ENCODE results near the gene KCNK6.

KCNK6 gene

GRCh38 chr19:38298821-38299680, 20.6 kb upstream of the KCNK6 start:
- Histone ChIP-seq H3K9ac (ENCODE audit: low read depth, low read length) (no peak overlapping the region), H3K36me3 (ENCODE audit: insufficient read depth, low read length) (peaks cover 5% of the 10 kb centered on the region; the same call in 1 of the 2 replicates), H3K27ac (ENCODE audit: low read depth, low read length) (no peak overlapping the region), H3K27me3 (ENCODE audit: insufficient read depth, low read length) (no peaks in the 10 kb centered on the region), H3K9me3 (ENCODE audit: insufficient read depth, low read depth, low read length) (no peaks in the 10 kb centered on the region), H3K4me1 (ENCODE audit: insufficient read depth, low read length) (peaks cover 9% of the 10 kb centered on the region; the same call in 1 of the 2 replicates), H3K4me3 (ENCODE audit: low read length) (no peak overlapping the region)
- WGBS: 86% methylated on average over 11 of the region's 11 CpGs

GRCh38 chr19:38303517-38304351, 15.9 kb upstream of the KCNK6 start, which contains the start of gene C19orf33:
C19orf33 (plus strand) TSS chr19:38304251; CDS start chr19:38304262, 11 bp downstream.
- Histone ChIP-seq H3K9me3 (ENCODE audit: insufficient read depth, low read depth, low read length) (no peaks in the 10 kb centered on the region), H3K27ac (ENCODE audit: low read depth, low read length) (peak within 1 kb of the TSS; percentile 63; the same call in 1 of the 2 replicates), H3K36me3 (ENCODE audit: insufficient read depth, low read length) (peaks cover 14% of the 10 kb centered on the region), H3K4me1 (ENCODE audit: insufficient read depth, low read length) (peaks cover 22% of the 10 kb centered on the region), H3K9ac (ENCODE audit: low read depth, low read length) (peak within 1 kb of the TSS; percentile 55), H3K27me3 (ENCODE audit: insufficient read depth, low read length) (no peaks in the 10 kb centered on the region), H3K4me3 (ENCODE audit: low read length) (peak within 1 kb of the TSS; percentile 43)
- WGBS: 77% methylated on average over 28 of the region's 28 CpGs

- Histone ChIP-seq H3K9ac (ENCODE audit: low read depth, low read length) (peak overlapping the region; percentile 55), H3K36me3 (ENCODE audit: insufficient read depth, low read length) (peaks cover 17% of the 10 kb centered on the region), H3K4me1 (ENCODE audit: insufficient read depth, low read length) (peaks cover 22% of the 10 kb centered on the region), H3K9me3 (ENCODE audit: insufficient read depth, low read depth, low read length) (no peaks in the 10 kb centered on the region), H3K27ac (ENCODE audit: low read depth, low read length) (peak overlapping the region; percentile 63; the same call in 1 of the 2 replicates), H3K4me3 (ENCODE audit: low read length) (peak overlapping the region; percentile 43), H3K27me3 (ENCODE audit: insufficient read depth, low read length) (no peaks in the 10 kb centered on the region)
- WGBS: 73% methylated on average over 27 of the region's 27 CpGs
These were observed 15.2 kb upstream of the KCNK6 start for GRCh38 chr19:38304352-38304865.

DNA sequence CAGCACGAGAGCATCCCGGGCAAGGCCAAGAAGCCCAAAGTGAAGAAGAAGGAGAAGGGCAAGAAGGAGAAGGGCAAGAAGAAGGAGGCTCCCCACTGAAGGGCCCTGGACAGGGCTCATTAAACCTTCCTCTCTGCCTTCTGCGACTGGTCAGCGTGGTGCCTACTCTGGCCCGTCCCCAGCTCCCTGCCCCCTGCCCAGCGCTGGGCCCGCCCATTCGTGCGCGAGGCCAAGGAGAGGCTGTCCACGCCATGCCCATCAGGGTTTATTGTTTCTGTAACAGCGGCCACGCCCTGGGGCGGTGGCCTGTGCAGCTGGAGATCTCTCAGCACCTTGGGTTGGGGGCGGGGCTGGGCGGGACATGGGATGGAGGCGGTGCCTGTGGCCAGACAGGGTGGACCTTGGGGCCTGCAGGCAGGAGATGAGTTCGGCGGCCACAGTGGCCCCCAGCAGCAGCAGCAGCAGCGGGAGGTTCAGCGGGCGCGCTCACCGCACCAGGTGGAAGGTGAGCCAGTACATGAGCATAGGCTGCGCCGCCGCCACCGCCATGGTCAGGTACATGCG, 14.7 kb upstream of the KCNK6 start:
- Histone ChIP-seq H3K36me3 (ENCODE audit: insufficient read depth, low read length) (peaks cover 18% of the 10 kb centered on the region), H3K9ac (ENCODE audit: low read depth, low read length) (peak overlapping the region; percentile 55), H3K4me3 (ENCODE audit: low read length) (peak overlapping the region; percentile 43), H3K27ac (ENCODE audit: low read depth, low read length) (peak overlapping the region; percentile 63; the same call in 1 of the 2 replicates), H3K27me3 (ENCODE audit: insufficient read depth, low read length) (no peaks in the 10 kb centered on the region), H3K4me1 (ENCODE audit: insufficient read depth, low read length) (peaks cover 22% of the 10 kb centered on the region), H3K9me3 (ENCODE audit: insufficient read depth, low read depth, low read length) (no peaks in the 10 kb centered on the region)
- 20% methylated on average over 29 of the region's 29 CpGs for WGBS

GRCh38 chr19:38306236-38306635, 13.4 kb upstream of the KCNK6 start:
- Histone ChIP-seq H3K4me3 (ENCODE audit: low read length) (no peak overlapping the region), H3K36me3 (ENCODE audit: insufficient read depth, low read length) (peaks cover 18% of the 10 kb centered on the region), H3K9me3 (ENCODE audit: insufficient read depth, low read depth, low read length) (no peaks in the 10 kb centered on the region), H3K4me1 (ENCODE audit: insufficient read depth, low read length) (peaks cover 17% of the 10 kb centered on the region), H3K27ac (ENCODE audit: low read depth, low read length) (no peak overlapping the region), H3K27me3 (ENCODE audit: insufficient read depth, low read length) (no peaks in the 10 kb centered on the region), H3K9ac (ENCODE audit: low read depth, low read length) (no peak overlapping the region)
- WGBS: 97% methylated on average over 3 of the region's 3 CpGs

- H3K36me3 ChIP-seq (ENCODE audit: insufficient read depth, low read length): peaks cover 18% of the 10 kb centered on the region
- peaks cover 17% of the 10 kb centered on the region for H3K4me1 ChIP-seq (ENCODE audit: insufficient read depth, low read length)
- WGBS: 96% methylated on average over 4 of the region's 4 CpGs
- no peaks in the 10 kb centered on the region for H3K27me3 ChIP-seq (ENCODE audit: insufficient read depth, low read length)
- H3K27ac ChIP-seq (ENCODE audit: low read depth, low read length): no peak overlapping the region
- no peak overlapping the region for H3K9ac ChIP-seq (ENCODE audit: low read depth, low read length)
- H3K4me3 ChIP-seq (ENCODE audit: low read length): no peak overlapping the region
- H3K9me3 ChIP-seq (ENCODE audit: insufficient read depth, low read depth, low read length): no peaks in the 10 kb centered on the region
These were observed 12.6 kb upstream of the KCNK6 start for GRCh38 chr19:38307076-38307475.

DNA sequence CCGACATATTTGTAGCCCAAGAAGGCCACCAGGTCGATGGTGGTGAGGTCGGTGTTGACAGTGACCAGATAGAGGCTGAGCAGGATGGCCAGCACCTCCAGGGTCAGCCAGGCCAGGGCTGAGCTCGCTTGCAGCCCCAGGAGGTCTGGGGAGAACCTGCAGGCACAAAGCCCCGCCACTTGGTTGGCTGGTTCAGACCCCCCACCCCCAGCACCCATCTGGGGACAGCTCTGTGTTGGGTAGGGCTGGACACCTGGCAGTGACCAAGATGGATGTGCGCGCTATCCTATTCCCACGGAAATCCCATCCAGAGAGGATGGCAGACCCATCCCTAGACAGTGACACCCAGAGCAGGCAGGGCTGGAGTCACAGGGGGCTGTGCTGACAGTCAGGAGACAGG, 12.0 kb upstream of the KCNK6 start:
- Histone ChIP-seq H3K36me3 (ENCODE audit: insufficient read depth, low read length) (peaks cover 18% of the 10 kb centered on the region), H3K9me3 (ENCODE audit: insufficient read depth, low read depth, low read length) (no peaks in the 10 kb centered on the region), H3K4me3 (ENCODE audit: low read length) (no peak overlapping the region), H3K27ac (ENCODE audit: low read depth, low read length) (no peak overlapping the region), H3K9ac (ENCODE audit: low read depth, low read length) (no peak overlapping the region), H3K4me1 (ENCODE audit: insufficient read depth, low read length) (peaks cover 17% of the 10 kb centered on the region), H3K27me3 (ENCODE audit: insufficient read depth, low read length) (no peaks in the 10 kb centered on the region)
- WGBS: 93% methylated on average over 8 of the region's 8 CpGs

GRCh38 chr19:38308006-38308766, 11.5 kb upstream of the KCNK6 start:
- no peaks in the 10 kb centered on the region for H3K9me3 ChIP-seq (ENCODE audit: insufficient read depth, low read depth, low read length)
- H3K4me1 ChIP-seq (ENCODE audit: insufficient read depth, low read length): peaks cover 17% of the 10 kb centered on the region
- H3K36me3 ChIP-seq (ENCODE audit: insufficient read depth, low read length): peaks cover 18% of the 10 kb centered on the region
- no peak overlapping the region for H3K9ac ChIP-seq (ENCODE audit: low read depth, low read length)
- no peaks in the 10 kb centered on the region for H3K27me3 ChIP-seq (ENCODE audit: insufficient read depth, low read length)
- no peak overlapping the region for H3K4me3 ChIP-seq (ENCODE audit: low read length)
- H3K27ac ChIP-seq (ENCODE audit: low read depth, low read length): no peak overlapping the region
- whole genome bisulfite sequencing: 93% methylated on average over 12 of the region's 12 CpGs

DNA sequence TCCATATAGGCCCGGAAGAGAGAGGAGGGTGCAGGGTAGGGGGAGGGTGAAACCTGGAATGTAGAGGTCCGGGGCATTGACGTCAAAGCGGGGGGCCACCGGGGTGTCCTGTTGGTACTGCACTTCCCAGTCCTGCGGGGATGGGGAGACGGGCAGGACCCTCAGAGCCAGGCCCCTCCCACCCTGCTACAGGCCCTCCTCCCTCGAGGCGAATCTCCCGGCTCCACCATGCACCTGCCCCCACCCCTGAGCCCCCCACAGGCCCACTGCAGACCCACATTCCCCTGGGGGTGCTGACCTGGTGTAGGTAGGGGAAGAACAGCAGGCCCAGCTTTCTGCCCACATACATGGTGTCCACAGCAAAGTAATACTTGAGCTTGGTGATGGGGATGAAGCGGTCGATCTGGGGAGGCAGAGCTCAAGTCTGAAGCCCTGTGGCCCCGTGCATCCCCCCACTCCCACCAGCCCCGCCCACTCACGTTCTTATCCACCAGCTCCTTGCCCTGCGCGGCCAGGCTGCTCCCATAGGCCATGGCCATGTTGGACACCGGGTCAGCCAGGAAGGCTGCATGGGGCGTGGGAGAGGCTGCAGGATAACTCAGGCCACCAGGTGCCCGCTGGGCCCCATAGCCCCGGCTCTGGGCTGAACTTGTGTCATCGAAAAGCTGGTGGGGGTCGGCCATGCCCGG, 10.6 kb upstream of the KCNK6 start:
- Histone ChIP-seq H3K9me3 (ENCODE audit: insufficient read depth, low read depth, low read length) (no peaks in the 10 kb centered on the region), H3K36me3 (ENCODE audit: insufficient read depth, low read length) (peaks cover 18% of the 10 kb centered on the region), H3K4me1 (ENCODE audit: insufficient read depth, low read length) (peaks cover 13% of the 10 kb centered on the region), H3K4me3 (ENCODE audit: low read length) (no peak overlapping the region), H3K27me3 (ENCODE audit: insufficient read depth, low read length) (no peaks in the 10 kb centered on the region), H3K27ac (ENCODE audit: low read depth, low read length) (no peak overlapping the region), H3K9ac (ENCODE audit: low read depth, low read length) (no peak overlapping the region)
- WGBS: 95% methylated on average over 24 of the region's 24 CpGs
